GM19463 (cell line): ENCODE results near the gene ST3GAL3.

Experiments used
- ATAC-seq: cut with Tn5 transposase; IDR thresholded peaks from one replicate; pipeline ENCODE4 v1.9.1; 2021; ENCODE audit warnings: mild to moderate bottlenecking, moderate library complexity; ENCODE audit not compliant: unreplicated experiment

The ST3GAL3 gene

GRCh38 chr1:43844114-43844513, 136.8 kb downstream of the ST3GAL3 start:
- ATAC-seq = no peak

- ATAC-seq = no peak
Measured at GRCh38 chr1:43847290-43847689, 140.0 kb downstream of the ST3GAL3 start.

- no peak for ATAC-seq
Measured at GRCh38 chr1:43847882-43848281, 140.5 kb downstream of the ST3GAL3 start.

GRCh38 chr1:43849670-43850069, 142.3 kb downstream of the ST3GAL3 start:
- no peak for ATAC-seq

- no peak for ATAC-seq
Measured at GRCh38 chr1:43850591-43851233, 143.4 kb downstream of the ST3GAL3 start.

GRCh38 chr1:43851561-43852338, 144.4 kb downstream of the ST3GAL3 start:
- no peak for ATAC-seq

GRCh38 chr1:43853161-43853921, 146.0 kb downstream of the ST3GAL3 start:
- peak; percentile 66 for ATAC-seq

- ATAC-seq = no peak
Measured at GRCh38 chr1:43854473-43854872, 147.1 kb downstream of the ST3GAL3 start.

- ATAC-seq = no peak
Measured at GRCh38 chr1:43856188-43856587, 148.9 kb downstream of the ST3GAL3 start.

- ATAC-seq = no peak
Measured at GRCh38 chr1:43857163-43857562, 149.8 kb downstream of the ST3GAL3 start.

- no peak for ATAC-seq
Measured at GRCh38 chr1:43858324-43858723, 151.0 kb downstream of the ST3GAL3 start.

GRCh38 chr1:43861337-43861736, 154.0 kb downstream of the ST3GAL3 start:
- ATAC-seq = no peak

GRCh38 chr1:43861988-43862735, 154.8 kb downstream of the ST3GAL3 start:
- ATAC-seq = no peak

GRCh38 chr1:43864111-43865045, 157.0 kb downstream of the ST3GAL3 start:
- ATAC-seq = no peak

GRCh38 chr1:43866201-43866600, 158.9 kb downstream of the ST3GAL3 start:
- no peak for ATAC-seq

- no peak for ATAC-seq
Measured at GRCh38 chr1:43867976-43868740, 160.8 kb downstream of the ST3GAL3 start.

GRCh38 chr1:43868741-43869067, 161.4 kb downstream of the ST3GAL3 start:
- no peak for ATAC-seq

GRCh38 chr1:43870306-43870705, 163.0 kb downstream of the ST3GAL3 start:
- ATAC-seq = no peak

- no peak for ATAC-seq
Measured at GRCh38 chr1:43871181-43871910, 164.0 kb downstream of the ST3GAL3 start.
